ENCODE data around the gene HDAC4.

The HDAC4 gene

DNA sequence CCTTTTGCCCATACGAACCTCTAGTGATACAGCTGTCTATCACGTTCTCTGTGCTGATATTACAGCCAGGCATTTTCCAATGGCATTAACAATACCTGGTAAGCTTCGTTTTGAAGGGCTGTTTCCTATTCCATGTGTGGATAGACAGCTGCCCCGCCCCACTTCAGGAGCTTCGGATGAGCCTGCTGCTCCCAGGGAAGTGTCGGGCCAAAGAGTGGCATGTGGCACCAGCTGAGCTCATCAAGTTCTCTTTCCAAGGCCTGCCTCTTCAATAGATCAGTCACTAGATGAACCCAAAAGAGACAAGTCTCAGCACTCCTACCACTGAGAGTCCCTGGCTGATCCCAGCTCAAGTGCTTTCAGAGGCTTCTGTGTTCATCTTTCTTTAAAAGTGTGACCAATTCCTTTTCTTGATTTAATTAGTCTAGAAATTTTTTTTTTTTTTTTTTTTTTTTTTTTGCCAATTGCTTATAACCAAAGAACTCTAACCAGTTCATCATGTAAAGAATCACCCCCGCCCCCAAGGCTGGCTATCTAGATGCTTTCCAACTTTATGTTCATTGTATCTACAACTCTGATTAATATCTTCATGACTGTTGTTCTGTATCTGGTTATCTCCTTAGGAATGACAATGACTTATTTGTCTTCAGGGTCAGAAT is 46.6 kb downstream of the HDAC4 start:
- Histone ChIP-seq H3K4me1 (ENCODE audit: insufficient read depth, low read length) (no peaks in the 10 kb centered on the region), H3K9ac (ENCODE audit: low read depth, low read length) (no peak overlapping the region), H3K9me3 (ENCODE audit: control insufficient read depth, insufficient read depth, low read length) (peaks cover 4% of the 10 kb centered on the region; the same call in 1 of the 2 replicates), H3K36me3 (ENCODE audit: insufficient read depth, low read length) (no peaks in the 10 kb centered on the region; the same call in 1 of the 2 replicates)

DNA sequence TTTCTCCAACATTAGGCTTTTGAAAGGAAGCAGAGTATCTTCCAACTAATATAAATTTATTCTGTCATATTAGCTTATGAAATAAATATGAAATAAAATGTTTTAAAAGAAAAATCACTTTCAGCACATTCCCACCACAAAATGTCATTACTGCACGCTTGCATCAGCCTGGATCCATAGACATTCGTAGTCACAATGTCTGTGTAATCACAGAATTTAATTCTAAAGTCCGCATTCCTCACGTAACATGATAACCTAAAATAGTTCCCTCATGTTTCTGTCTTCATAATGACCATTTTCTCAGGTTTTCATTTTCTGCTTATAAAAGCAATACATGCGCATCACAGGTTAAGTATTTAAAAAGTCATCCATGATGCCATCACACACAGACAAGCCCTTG is 47.1 kb downstream of the HDAC4 start:
- Histone ChIP-seq H3K4me1 (ENCODE audit: insufficient read depth, low read length) (no peaks in the 10 kb centered on the region), H3K36me3 (ENCODE audit: insufficient read depth, low read length) (no peaks in the 10 kb centered on the region; the same call in 1 of the 2 replicates), H3K9ac (ENCODE audit: low read depth, low read length) (no peak overlapping the region), H3K9me3 (ENCODE audit: control insufficient read depth, insufficient read depth, low read length) (peaks cover 4% of the 10 kb centered on the region; the same call in 1 of the 2 replicates)

DNA sequence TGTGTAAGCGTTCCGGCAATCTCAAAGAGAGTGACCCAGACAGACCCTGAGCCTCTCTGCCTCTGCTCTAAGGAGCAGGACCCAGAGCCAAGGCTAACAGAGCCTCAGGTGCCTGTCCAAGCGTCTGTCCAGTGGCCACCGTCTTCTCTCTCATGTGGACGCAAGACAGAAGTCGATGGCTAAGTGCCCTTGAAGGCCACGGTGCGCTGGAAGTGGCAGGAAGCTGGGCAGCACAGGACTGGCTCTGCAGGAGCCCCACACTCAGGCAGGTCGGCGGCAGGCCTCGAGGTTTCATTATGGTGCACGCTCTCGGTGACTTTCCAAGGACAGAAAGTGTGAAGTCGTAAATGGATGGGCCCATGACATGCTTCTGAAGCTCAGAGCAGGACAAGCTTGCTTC is 49.1 kb downstream of the HDAC4 start:
- Histone ChIP-seq H3K9ac (ENCODE audit: low read depth, low read length) (no peak overlapping the region), H3K4me1 (ENCODE audit: insufficient read depth, low read length) (no peaks in the 10 kb centered on the region), H3K36me3 (ENCODE audit: insufficient read depth, low read length) (no peaks in the 10 kb centered on the region; the same call in 1 of the 2 replicates), H3K9me3 (ENCODE audit: control insufficient read depth, insufficient read depth, low read length) (peaks cover 4% of the 10 kb centered on the region; the same call in 1 of the 2 replicates)

DNA sequence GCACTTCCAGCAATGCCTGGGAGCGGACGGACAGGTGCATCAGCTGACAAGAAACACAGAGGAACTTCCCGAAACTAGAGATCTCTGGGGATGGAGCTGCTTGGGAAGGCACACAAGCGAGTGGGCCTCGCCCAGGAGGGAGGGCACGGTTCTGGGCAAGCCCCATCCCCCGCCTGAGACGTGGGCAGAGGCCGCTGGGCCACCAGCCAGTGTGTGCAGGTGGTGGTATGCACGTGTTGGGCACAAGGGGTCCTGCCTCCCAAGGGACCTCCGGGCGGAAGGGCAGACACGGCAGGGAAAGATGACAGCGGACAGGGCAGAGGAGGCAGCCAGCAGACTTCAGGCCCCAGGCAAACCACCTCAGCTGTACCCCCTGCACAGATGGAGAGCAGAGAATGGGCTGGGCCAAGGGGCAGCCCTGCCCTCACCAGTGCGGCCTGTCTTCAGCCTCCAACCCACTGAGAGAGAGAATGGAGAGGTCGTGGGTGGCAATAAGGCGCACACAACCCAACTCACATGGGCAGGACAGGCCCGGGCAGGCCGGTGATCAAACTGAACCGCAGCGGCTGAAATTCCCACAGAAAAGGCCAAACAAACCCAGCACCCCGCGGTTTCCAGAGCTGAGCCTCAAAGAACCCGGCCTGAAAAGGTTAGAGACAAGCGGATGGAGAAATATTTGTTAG is 51.2 kb downstream of the HDAC4 start:
- no peak overlapping the region for H3K9ac ChIP-seq (ENCODE audit: low read depth, low read length)
- peaks cover under 1% of the 10 kb centered on the region; the same call in 1 of the 2 replicates for H3K9me3 ChIP-seq (ENCODE audit: control insufficient read depth, insufficient read depth, low read length)
- H3K36me3 ChIP-seq (ENCODE audit: insufficient read depth, low read length) = no peaks in the 10 kb centered on the region; the same call in 1 of the 2 replicates
- no peaks in the 10 kb centered on the region for H3K4me1 ChIP-seq (ENCODE audit: insufficient read depth, low read length)

DNA sequence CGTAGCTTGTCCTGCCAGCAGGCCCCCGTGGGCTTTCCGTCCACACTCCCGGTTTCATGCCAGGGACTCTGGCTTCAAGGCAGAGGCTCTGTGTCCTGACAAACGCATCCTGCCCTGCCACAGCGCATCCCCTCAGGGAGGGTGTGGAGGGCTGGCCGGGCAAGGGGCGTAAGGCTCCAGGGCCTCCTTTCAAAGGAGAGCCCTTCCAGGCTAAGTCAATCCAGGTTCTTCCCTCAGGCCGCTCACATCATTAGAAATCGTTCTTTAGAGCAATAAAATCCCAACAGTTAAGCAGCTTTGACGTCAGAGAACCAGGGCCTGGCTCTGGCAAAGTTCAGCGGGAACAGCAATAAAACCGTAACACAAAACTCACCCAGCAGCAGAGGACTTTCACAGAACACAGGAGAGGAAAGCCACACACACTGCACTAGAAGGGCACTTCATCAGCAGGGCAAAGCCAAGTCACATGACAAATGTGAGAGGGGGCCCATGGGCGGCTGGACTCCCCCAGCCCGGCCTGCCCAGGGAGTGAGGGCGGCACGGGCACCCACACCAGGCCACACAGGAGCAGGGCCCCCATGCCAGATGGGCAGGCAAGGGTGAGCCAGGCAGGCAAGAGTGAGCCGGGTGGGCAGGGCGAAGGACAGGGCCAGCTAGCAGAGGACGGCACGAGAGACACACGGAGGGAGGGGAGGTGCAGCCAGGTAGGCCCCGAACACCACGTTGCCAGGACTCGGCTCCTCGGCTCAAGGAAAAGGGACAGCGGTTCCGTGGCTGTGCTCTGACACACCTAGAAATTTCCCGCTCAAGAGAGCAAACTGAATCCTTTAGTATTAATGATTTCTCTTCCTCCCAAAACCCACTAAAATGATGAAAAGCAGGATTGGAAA is 52.0 kb downstream of the HDAC4 start:
- Histone ChIP-seq H3K36me3 (ENCODE audit: insufficient read depth, low read length) (no peaks in the 10 kb centered on the region; the same call in 1 of the 2 replicates), H3K9ac (ENCODE audit: low read depth, low read length) (no peak overlapping the region)

DNA sequence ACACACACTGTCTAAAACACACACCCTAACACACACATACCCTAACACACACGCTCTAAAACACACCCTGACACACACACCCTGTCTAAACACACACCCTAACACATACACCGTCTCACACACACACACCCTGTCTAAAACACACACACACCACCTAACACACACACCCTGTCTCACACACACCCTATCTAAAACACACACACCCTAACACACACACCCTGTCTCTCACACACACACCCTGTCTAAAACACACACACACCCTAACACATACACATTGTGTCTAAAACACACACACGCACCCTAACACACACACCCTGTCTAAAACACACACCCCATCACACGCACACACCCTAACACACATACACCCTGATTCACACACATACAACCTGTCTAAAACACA is 54.1 kb downstream of the HDAC4 start:
- Histone ChIP-seq H3K36me3 (ENCODE audit: insufficient read depth, low read length) (no peaks in the 10 kb centered on the region; the same call in 1 of the 2 replicates), H3K4me1 (ENCODE audit: insufficient read depth, low read length) (no peaks in the 10 kb centered on the region), H3K9ac (ENCODE audit: low read depth, low read length) (no peak overlapping the region), H3K9me3 (ENCODE audit: control insufficient read depth, insufficient read depth, low read length) (no peaks in the 10 kb centered on the region)

More for the DNA sequence above, 52.0 kb downstream of the HDAC4 start:
- Histone ChIP-seq H3K9me3 (ENCODE audit: control insufficient read depth, insufficient read depth, low read length) (no peaks in the 10 kb centered on the region), H3K4me1 (ENCODE audit: insufficient read depth, low read length) (no peaks in the 10 kb centered on the region)

DNA sequence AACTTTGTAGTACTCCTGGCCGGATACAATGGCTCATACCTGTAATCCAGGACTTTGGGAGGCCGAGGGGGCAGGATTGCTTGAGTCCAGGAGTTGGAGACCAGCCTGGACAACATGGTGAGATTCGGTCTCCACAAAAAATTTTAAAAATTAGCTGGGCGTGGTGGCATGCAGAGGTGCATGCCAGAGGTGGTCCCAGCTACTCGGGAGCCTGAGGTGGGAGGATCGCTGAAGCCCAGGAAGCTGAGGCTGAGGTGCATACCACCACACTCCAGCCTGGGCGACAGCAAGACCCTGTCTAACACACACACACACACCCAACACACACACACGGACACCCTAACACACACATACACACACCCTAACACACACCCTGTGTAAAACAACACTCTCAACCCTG is 55.6 kb downstream of the HDAC4 start:
- Histone ChIP-seq H3K36me3 (ENCODE audit: insufficient read depth, low read length) (no peaks in the 10 kb centered on the region), H3K4me1 (ENCODE audit: insufficient read depth, low read length) (no peaks in the 10 kb centered on the region), H3K9me3 (ENCODE audit: control insufficient read depth, insufficient read depth, low read length) (no peaks in the 10 kb centered on the region), H3K9ac (ENCODE audit: low read depth, low read length) (no peak overlapping the region)

DNA sequence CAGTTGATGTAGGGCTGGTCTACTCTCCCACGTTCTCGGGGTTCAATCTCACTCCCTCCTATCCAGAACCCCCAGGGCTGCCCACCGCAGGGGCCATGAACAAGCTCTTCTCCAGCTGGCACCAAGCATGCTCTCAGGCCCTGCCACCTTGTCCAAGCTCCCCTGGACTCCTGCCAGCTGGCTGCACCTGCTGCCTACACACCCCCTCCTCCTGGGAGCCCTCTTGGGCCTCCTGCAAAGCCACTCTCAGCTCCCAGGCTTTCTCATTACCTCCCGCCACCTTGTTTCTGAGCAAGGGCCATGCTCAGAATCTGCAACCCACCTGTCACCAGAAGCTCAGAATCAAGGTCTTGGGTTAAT is 56.0 kb downstream of the HDAC4 start:
- Histone ChIP-seq H3K4me1 (ENCODE audit: insufficient read depth, low read length) (no peaks in the 10 kb centered on the region), H3K36me3 (ENCODE audit: insufficient read depth, low read length) (no peaks in the 10 kb centered on the region), H3K9me3 (ENCODE audit: control insufficient read depth, insufficient read depth, low read length) (no peaks in the 10 kb centered on the region), H3K9ac (ENCODE audit: low read depth, low read length) (no peak overlapping the region)

DNA sequence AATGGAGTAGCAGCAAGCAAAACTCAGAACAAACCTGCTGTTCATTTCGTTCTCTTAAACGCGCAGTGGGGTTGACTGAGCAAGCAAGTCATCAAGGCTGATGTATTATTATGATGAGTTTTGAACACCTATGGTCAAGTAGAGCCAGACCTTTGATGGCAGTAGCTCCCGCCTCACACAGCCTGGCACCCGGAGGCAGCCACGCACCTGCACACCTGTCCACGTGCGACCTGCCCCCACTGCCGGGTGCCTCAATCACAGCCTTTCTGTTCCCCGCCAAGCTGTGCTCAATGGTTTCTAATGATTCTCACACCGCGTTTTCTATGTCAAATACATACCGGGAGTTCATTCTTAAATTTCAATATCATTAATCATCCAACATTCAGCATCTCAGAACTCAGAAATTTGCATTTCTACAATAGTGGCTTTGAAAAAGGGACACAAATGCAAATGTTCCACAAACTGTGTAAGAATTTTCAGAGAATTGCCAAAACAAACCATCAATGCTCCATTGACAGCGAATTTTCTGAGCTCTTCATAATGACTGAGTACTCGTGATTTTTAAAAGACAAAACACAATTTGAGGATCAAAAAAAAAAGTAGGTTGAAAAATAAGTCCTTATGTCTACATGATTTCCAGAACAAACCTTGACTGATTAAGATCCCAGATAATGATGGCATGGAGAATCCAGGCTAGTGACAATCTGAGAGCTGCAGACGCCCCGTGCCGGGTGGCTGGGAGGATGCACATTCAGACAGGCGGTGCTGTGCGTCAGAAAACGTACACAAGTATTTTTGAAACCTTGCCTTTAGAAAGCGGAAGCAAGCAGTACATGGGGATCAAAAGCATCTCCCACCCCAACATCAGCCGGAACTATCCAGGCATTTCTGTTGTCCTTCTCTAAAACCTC is 56.6 kb downstream of the HDAC4 start:
- Histone ChIP-seq H3K9ac (ENCODE audit: low read depth, low read length) (no peak overlapping the region), H3K4me1 (ENCODE audit: insufficient read depth, low read length) (no peaks in the 10 kb centered on the region), H3K36me3 (ENCODE audit: insufficient read depth, low read length) (no peaks in the 10 kb centered on the region), H3K9me3 (ENCODE audit: control insufficient read depth, insufficient read depth, low read length) (no peaks in the 10 kb centered on the region)

DNA sequence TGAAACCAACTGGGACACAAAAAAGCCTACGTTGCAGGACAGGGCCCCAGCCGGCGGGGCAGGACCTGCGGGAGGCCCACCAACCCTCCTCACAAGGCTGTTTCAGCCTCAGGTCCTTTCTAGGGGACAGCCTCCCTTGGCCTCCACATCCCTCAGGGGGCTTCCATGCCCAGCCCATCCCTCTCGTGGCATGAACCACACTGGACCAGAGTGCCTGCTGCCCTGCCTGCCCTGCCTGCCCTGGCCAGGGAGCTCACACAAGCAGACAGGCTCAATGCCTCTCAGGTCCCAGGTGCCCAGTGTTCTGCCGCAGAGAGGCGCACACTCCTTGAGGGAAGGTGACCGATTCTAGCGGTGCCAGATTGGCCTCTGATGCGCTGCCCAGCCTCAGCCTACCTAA is 57.4 kb downstream of the HDAC4 start:
- no peaks in the 10 kb centered on the region for H3K9me3 ChIP-seq (ENCODE audit: control insufficient read depth, insufficient read depth, low read length)
- no peaks in the 10 kb centered on the region for H3K4me1 ChIP-seq (ENCODE audit: insufficient read depth, low read length)
- H3K9ac ChIP-seq (ENCODE audit: low read depth, low read length) = no peak overlapping the region
- H3K36me3 ChIP-seq (ENCODE audit: insufficient read depth, low read length) = no peaks in the 10 kb centered on the region

DNA sequence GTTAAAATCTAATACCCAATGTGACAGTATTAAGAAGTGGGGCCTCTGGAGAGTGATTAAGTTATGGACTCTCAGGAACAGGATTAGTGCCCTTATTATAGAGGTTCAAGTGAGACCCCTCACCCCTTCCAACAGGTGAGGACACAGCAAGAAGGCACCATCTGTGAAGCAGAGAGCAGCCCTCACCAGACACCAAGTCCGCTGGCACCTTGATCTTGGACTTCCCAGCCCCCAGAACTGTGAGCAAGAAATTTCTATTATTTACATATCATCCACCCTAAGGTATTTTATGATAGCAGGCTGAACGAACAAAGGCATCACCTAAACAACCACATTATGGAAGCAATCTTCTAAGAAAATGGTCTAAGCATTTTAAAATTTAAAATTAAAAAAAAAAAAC is 59.0 kb downstream of the HDAC4 start:
- Histone ChIP-seq H3K36me3 (ENCODE audit: insufficient read depth, low read length) (no peaks in the 10 kb centered on the region), H3K4me1 (ENCODE audit: insufficient read depth, low read length) (no peaks in the 10 kb centered on the region), H3K9me3 (ENCODE audit: control insufficient read depth, insufficient read depth, low read length) (no peaks in the 10 kb centered on the region), H3K9ac (ENCODE audit: low read depth, low read length) (no peak overlapping the region)

DNA sequence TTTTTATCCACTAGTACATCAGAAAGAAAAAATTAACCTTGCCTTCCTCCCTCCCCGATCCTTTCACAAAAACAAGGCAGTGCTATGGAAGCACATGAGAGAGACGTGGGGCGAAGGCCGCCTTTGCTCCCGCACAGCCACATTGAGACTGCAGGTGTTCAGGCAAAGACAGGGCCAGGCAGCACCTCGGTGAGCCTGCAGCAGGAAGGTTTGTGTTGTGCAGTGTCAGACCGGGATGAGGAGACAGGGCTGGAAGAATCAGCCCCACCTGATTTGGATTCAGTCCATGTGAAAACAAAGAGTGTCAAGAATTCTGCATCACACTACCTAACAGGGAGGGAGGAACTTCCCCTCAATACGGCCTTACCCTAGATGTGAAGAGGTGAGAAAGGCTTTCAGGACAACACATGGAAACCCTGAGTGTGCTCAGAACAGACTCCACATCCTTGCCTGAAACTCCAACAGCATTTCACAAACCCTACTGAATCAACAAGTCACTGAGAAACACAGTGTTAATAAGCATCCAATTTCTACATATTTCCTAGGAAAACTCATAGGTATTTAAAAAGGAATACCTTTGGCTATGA is 59.6 kb downstream of the HDAC4 start:
- Histone ChIP-seq H3K9ac (ENCODE audit: low read depth, low read length) (no peak overlapping the region), H3K36me3 (ENCODE audit: insufficient read depth, low read length) (no peaks in the 10 kb centered on the region), H3K4me1 (ENCODE audit: insufficient read depth, low read length) (no peaks in the 10 kb centered on the region), H3K9me3 (ENCODE audit: control insufficient read depth, insufficient read depth, low read length) (no peaks in the 10 kb centered on the region)

DNA sequence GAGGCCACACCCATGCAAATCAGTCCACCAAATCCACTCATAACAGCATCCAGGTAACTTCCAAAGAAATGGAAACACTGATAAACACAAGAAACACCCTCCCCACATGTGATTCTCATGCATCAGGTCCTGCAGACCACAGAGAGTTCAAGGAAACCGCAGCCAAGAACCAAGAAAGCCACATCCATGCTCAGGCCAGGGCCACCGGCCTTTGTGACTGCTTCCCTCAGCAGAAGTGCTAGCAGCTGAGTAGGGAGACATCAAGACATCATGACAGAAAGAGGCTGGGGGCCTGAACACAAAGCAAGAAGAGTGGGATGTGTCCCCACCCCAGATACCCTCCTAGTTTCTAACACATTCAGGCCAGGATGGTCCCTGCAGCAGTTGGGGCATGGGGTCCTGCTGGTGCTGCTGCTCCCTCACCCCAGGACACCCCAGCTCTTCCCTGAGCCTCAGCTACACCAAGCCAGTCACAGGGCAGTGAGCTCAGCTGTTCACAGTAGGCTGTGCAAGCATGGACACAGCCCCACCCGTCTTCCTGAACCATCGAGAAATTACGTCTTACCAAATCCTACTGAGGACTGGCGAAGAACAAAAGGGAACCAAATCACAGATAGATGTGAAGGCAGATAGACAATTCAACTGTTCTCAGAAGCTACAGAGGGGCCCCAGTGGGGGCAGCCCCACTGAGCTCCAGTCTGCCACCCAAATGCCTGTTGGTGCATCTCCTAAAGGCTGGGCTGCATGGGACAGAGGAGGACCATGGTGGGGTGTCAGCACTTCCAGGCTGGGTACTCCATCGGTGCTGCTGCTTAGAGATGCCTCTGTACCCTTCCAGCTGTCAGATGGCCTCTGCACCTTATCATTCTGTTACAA is 60.9 kb downstream of the HDAC4 start:
- H3K4me1 ChIP-seq (ENCODE audit: insufficient read depth, low read length) = no peaks in the 10 kb centered on the region
- no peaks in the 10 kb centered on the region for H3K9me3 ChIP-seq (ENCODE audit: control insufficient read depth, insufficient read depth, low read length)
- H3K36me3 ChIP-seq (ENCODE audit: insufficient read depth, low read length) = no peaks in the 10 kb centered on the region
- no peak overlapping the region for H3K9ac ChIP-seq (ENCODE audit: low read depth, low read length)
